BE2C (cell line): ENCODE measurements around the gene CTSO.

Experiments
- DNase-seq: peaks from one replicate; pipeline ENCODE4 v3.0.0-alpha.2; 2020
- H3K27me3 ChIP-seq: fragments of 250-450 bp; sonication (Bioruptor Pico); 2 replicates; pipeline ENCODE4 v1.5.1; 2020; ENCODE audit warnings: mild to moderate bottlenecking
- H3K36me3 ChIP-seq: fragments of 250-450 bp; sonication (Bioruptor Pico); 2 replicates; pipeline ENCODE4 v1.5.1; 2020; ENCODE audit warnings: mild to moderate bottlenecking
- H3K4me1 ChIP-seq: fragments of 250-450 bp; sonication (Bioruptor Pico); 2 replicates; pipeline ENCODE4 v1.5.1; 2020
- H3K4me3 ChIP-seq: 2 replicates; pipeline ENCODE4 v1.5.1; 2011; ENCODE audit warnings: low read depth, low read length
- H3K9me3 ChIP-seq: fragments of 250-450 bp; sonication (Bioruptor Pico); 2 replicates; pipeline ENCODE4 v1.5.1; 2020
- CTCF ChIP-seq: IDR thresholded peaks from 2 replicates; pipeline ENCODE4 v1.5.1; 2012; ENCODE audit warnings: mild to moderate bottlenecking, low read depth, low read length

The CTSO gene

GRCh38 chr4:155950461-155950860 is 3.2 kb downstream of the CTSO start:
- Histone ChIP-seq H3K36me3 (no peaks in the 10 kb centered on the region; the same call in 1 of the 2 replicates), H3K27me3 (peaks cover 3% of the 10 kb centered on the region; the same call in 1 of the 2 replicates), H3K4me3 (no peak overlapping the region), H3K9me3 (no peaks in the 10 kb centered on the region), H3K4me1 (no peaks in the 10 kb centered on the region)
- no peak for DNase-seq
- TF ChIP-seq CTCF = no peak

GRCh38 chr4:155948541-155948940 is 5.1 kb downstream of the CTSO start:
- DNase-seq = no peak
- H3K4me3 ChIP-seq = no peak overlapping the region
- no peaks in the 10 kb centered on the region; the same call in 1 of the 2 replicates for H3K36me3 ChIP-seq
- peaks cover 3% of the 10 kb centered on the region; the same call in 1 of the 2 replicates for H3K27me3 ChIP-seq
- H3K4me1 ChIP-seq = no peaks in the 10 kb centered on the region
- no peaks in the 10 kb centered on the region for H3K9me3 ChIP-seq
- TF ChIP-seq CTCF = no peak

DNA sequence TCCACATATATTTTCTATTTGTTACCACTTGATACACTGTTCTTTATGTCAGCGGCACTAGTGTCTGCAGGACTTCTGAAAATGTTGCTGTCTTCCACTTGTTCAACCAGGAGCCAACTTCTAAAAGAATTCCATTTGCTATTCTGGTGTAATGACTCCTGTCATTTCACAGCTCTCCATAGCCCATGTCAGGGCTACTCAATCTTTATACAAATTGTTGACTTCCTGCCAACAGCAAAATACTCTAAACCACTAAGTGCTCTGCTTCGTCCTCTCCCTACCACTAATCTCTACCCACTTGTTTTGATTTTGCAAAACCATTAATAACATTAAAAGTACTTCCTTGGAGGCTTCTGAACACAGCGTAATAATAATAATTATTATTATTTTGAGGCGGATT is 7.2 kb downstream of the CTSO start:
- Histone ChIP-seq H3K36me3 (no peaks in the 10 kb centered on the region), H3K4me3 (no peak overlapping the region), H3K4me1 (no peaks in the 10 kb centered on the region), H3K27me3 (peaks cover 3% of the 10 kb centered on the region; the same call in 1 of the 2 replicates), H3K9me3 (no peaks in the 10 kb centered on the region)
- no peak for DNase-seq
- TF ChIP-seq CTCF = no peak

- no peaks in the 10 kb centered on the region; the same call in 1 of the 2 replicates for H3K27me3 ChIP-seq
- H3K36me3 ChIP-seq = no peaks in the 10 kb centered on the region
- H3K4me3 ChIP-seq = no peak overlapping the region
- no peak for TF ChIP-seq CTCF
- no peak for DNase-seq
- H3K9me3 ChIP-seq = no peaks in the 10 kb centered on the region
- H3K4me1 ChIP-seq = no peaks in the 10 kb centered on the region
These were observed 9.2 kb downstream of the CTSO start for GRCh38 chr4:155944516-155944915.

GRCh38 chr4:155943605-155944291 is 9.9 kb downstream of the CTSO start:
- Histone ChIP-seq H3K4me3 (no peak overlapping the region), H3K9me3 (no peaks in the 10 kb centered on the region), H3K27me3 (peaks cover 3% of the 10 kb centered on the region; the same call in 1 of the 2 replicates), H3K4me1 (no peaks in the 10 kb centered on the region), H3K36me3 (no peaks in the 10 kb centered on the region)
- TF ChIP-seq CTCF = no peak
- DNase-seq = no peak

DNA sequence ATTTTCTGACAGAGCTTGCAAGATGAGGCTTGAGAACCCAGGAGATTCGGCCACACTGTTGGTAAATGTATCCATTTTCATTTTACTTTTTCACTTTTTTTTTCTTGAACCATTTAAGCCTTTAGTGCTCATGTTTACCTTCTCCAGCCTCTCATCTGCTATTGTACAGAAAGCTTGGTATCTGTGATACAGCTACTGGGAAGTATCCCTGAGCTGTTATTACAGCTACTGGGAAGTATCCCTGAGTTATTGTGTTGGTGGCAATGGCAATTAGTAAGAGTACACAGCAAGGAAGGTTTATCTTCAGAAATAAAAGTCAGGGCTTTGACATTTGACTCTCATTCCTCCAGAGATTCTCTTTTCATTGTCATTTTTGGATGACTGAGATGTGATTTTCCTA is 11.8 kb downstream of the CTSO start:
- H3K4me1 ChIP-seq = no peaks in the 10 kb centered on the region
- H3K27me3 ChIP-seq = peaks cover 3% of the 10 kb centered on the region; the same call in 1 of the 2 replicates
- no peak for TF ChIP-seq CTCF
- H3K4me3 ChIP-seq = no peak overlapping the region
- no peak for DNase-seq
- no peaks in the 10 kb centered on the region for H3K36me3 ChIP-seq
- H3K9me3 ChIP-seq = no peaks in the 10 kb centered on the region
